T1000 (cell line): ENCODE data around the gene ENTPD3.

Experiments used
- DNase-seq: peaks from one replicate; lab custom pipeline; 2025; ENCODE audit warnings: mixed read lengths; lab: John Stamatoyannopoulos, UW

Gene ENTPD3

GRCh38 chr3:40404591-40405198, 17.7 kb downstream of the ENTPD3 start:
- peak; percentile 23 for DNase-seq

- DNase-seq: no peak
These were observed 20.0 kb downstream of the ENTPD3 start for GRCh38 chr3:40407007-40407406.

- no peak for DNase-seq
These were observed 20.6 kb downstream of the ENTPD3 start for GRCh38 chr3:40407611-40408010.

- no peak for DNase-seq
These were observed 27.3 kb downstream of the ENTPD3 start for GRCh38 chr3:40414270-40414669.

GRCh38 chr3:40417845-40418543, 31.0 kb downstream of the ENTPD3 start:
- DNase-seq: no peak

GRCh38 chr3:40422861-40423260, 35.9 kb downstream of the ENTPD3 start:
- DNase-seq: no peak

GRCh38 chr3:40427045-40427669, 40.2 kb downstream of the ENTPD3 start:
- no peak for DNase-seq

- DNase-seq: no peak
These were observed 45.8 kb downstream of the ENTPD3 start for GRCh38 chr3:40432793-40433192.

GRCh38 chr3:40437889-40438288, 50.9 kb downstream of the ENTPD3 start:
- no peak for DNase-seq

GRCh38 chr3:40445062-40445461, 58.1 kb downstream of the ENTPD3 start:
- no peak for DNase-seq

GRCh38 chr3:40445880-40446279, 58.9 kb downstream of the ENTPD3 start:
- no peak for DNase-seq

- DNase-seq: no peak
These were observed 63.5 kb downstream of the ENTPD3 start for GRCh38 chr3:40450438-40450837.

- DNase-seq: no peak
These were observed 64.6 kb downstream of the ENTPD3 start for GRCh38 chr3:40451551-40451950.

GRCh38 chr3:40452057-40452456, 65.1 kb downstream of the ENTPD3 start:
- DNase-seq: no peak

GRCh38 chr3:40452562-40452875, 65.5 kb downstream of the ENTPD3 start:
- DNase-seq: no peak

GRCh38 chr3:40452876-40453730, 66.1 kb downstream of the ENTPD3 start:
- peak; percentile 97 for DNase-seq

GRCh38 chr3:40453933-40454332, 66.9 kb downstream of the ENTPD3 start:
- DNase-seq: no peak

GRCh38 chr3:40455328-40455727, 68.3 kb downstream of the ENTPD3 start:
- DNase-seq: no peak

- no peak for DNase-seq
These were observed 69.4 kb downstream of the ENTPD3 start for GRCh38 chr3:40456279-40456939.

- DNase-seq: peak; percentile 90
These were observed 70.2 kb downstream of the ENTPD3 start, which contains the start of gene RPL14 for GRCh38 chr3:40456940-40457823. TSS of gene RPL14 (plus strand) at chr3:40457339. CDS start at chr3:40457472, 133 bp downstream.

- no peak for DNase-seq
These were observed 71.5 kb downstream of the ENTPD3 start for GRCh38 chr3:40458473-40458872.
